Prostate gland (tissue), 2 donors: ENCODE measurements around the gene VEPH1. TPM values are rescaled to one million over a fixed set of nuclear protein-coding genes. Genes with fewer than 3 reads are reported as not detected.

ENCODE experiments used
- DNase-seq: peaks from one replicate; pipeline ENCODE4 v3.0.0-alpha.2; 2019; ENCODE audit warnings: low spot score
- H3K27ac ChIP-seq, 2 donors: fragments of 200-600 bp; sonication (generic); 2 replicates each; pipeline ENCODE4 v1.5.1; 2017 to 2019
- H3K27me3 ChIP-seq: fragments of 200-600 bp; sonication (generic); replicated peaks from 2 replicates; pipeline ENCODE4 v1.5.1; 2019; ENCODE audit not compliant: insufficient read depth
- H3K36me3 ChIP-seq, 2 donors: fragments of 200-600 bp; sonication (generic); 1 replicate in 1 of 2; 2 replicates in 1 of 2; pipeline versions ENCODE4 v1.5.1 to v1.8.1; 2017 to 2019
- H3K4me1 ChIP-seq: fragments of 200-600 bp; sonication (generic); replicated peaks from 2 replicates; pipeline ENCODE4 v1.5.1; 2019
- H3K4me3 ChIP-seq, 2 donors: fragments of 200-600 bp; sonication (generic); 2 replicates each; pipeline ENCODE4 v1.5.1; 2017 to 2019
- H3K9me3 ChIP-seq: fragments of 200-600 bp; sonication (generic); 2 replicates; pipeline ENCODE4 v1.5.1; 2017
- POLR2A ChIP-seq: fragments of 450-650 bp; IDR thresholded peaks from one replicate; pipeline ENCODE4 v1.6.1; 2016; ENCODE audit warnings: antibody characterized with exemption, mild to moderate bottlenecking
- POLR2AphosphoS5 ChIP-seq: sonication (generic); formaldehyde crosslinking; IDR thresholded peaks from one replicate; pipeline ENCODE4 v1.6.1; 2017; ENCODE audit warnings: antibody characterized with exemption
- WGBS: methylation state at CpG from one replicate; pipeline ENCODE4 v1.1.5; 2018; 5-methylcytosine and 5-hydroxymethylcytosine counted together
- intact Hi-C: fragments of 100-400 bp; cut with DNase I; formaldehyde crosslinking; loops from one replicate; pipeline ENCODE4 v1.14.2; 2022
- total RNA-seq, 2 donors: library from RNA; depleted of rRNA; stranded (reverse); fragments of >200 nt; gene quantifications; one replicate each; pipeline ENCODE4 v1.1.0, GENCODE V29; 2016
- TF ChIP-seq, protein P1 (sequence below), 4 experiments: fragments of 200-600 bp in 2 of 4; fragments of 450-650 bp in 2 of 4; sonication (generic) in 2 of 4; IDR thresholded peaks; 1 replicate in 3 of 4; 2 replicates in 1 of 4; pipeline ENCODE4 v1.5.1; 2016 to 2019; ENCODE audit warnings: antibody characterized with exemption in 4 of 4, mild to moderate bottlenecking in 2 of 4, moderate library complexity in 2 of 4

The VEPH1 gene
- total RNA-seq, 2 donors from 2014 or later = 1.4 to 3.4 TPM

GRCh38 chr3:157475921-157476414 is 27.2 kb downstream of the VEPH1 start:
- no peaks in the 10 kb centered on the region for H3K4me1 ChIP-seq
- WGBS = 58% methylated on average over 1 of the region's 1 CpG
- TF ChIP-seq, protein P1, sequence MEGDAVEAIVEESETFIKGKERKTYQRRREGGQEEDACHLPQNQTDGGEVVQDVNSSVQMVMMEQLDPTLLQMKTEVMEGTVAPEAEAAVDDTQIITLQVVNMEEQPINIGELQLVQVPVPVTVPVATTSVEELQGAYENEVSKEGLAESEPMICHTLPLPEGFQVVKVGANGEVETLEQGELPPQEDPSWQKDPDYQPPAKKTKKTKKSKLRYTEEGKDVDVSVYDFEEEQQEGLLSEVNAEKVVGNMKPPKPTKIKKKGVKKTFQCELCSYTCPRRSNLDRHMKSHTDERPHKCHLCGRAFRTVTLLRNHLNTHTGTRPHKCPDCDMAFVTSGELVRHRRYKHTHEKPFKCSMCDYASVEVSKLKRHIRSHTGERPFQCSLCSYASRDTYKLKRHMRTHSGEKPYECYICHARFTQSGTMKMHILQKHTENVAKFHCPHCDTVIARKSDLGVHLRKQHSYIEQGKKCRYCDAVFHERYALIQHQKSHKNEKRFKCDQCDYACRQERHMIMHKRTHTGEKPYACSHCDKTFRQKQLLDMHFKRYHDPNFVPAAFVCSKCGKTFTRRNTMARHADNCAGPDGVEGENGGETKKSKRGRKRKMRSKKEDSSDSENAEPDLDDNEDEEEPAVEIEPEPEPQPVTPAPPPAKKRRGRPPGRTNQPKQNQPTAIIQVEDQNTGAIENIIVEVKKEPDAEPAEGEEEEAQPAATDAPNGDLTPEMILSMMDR (IDR thresholded peaks at IDR 0.05) = no peak
- TF ChIP-seq POLR2AphosphoS5 = no peak
- no peak for TF ChIP-seq POLR2A
- H3K27ac ChIP-seq = no peak overlapping the region
- no peaks in the 10 kb centered on the region for H3K9me3 ChIP-seq
- DNase-seq = no peak
- no peak overlapping the region for H3K4me3 ChIP-seq
- intact Hi-C loops = no loop called here
- no peaks in the 10 kb centered on the region for H3K27me3 ChIP-seq
- H3K36me3 ChIP-seq = no peaks in the 10 kb centered on the region

GRCh38 chr3:157472648-157473047 is 30.6 kb downstream of the VEPH1 start:
- no peak for DNase-seq
- Histone ChIP-seq H3K9me3 (no peaks in the 10 kb centered on the region), H3K4me1 (no peaks in the 10 kb centered on the region), H3K27ac (no peak overlapping the region), H3K4me3 (no peak overlapping the region), H3K27me3 (no peaks in the 10 kb centered on the region), H3K36me3 (no peaks in the 10 kb centered on the region)
- intact Hi-C loops = no loop called here
- WGBS = 100% methylated on average over 1 of the region's 1 CpG
- TF ChIP-seq, protein P1 (IDR thresholded peaks at IDR 0.05) = no peak
- TF ChIP-seq POLR2A = no peak
- TF ChIP-seq POLR2AphosphoS5 = no peak

DNA sequence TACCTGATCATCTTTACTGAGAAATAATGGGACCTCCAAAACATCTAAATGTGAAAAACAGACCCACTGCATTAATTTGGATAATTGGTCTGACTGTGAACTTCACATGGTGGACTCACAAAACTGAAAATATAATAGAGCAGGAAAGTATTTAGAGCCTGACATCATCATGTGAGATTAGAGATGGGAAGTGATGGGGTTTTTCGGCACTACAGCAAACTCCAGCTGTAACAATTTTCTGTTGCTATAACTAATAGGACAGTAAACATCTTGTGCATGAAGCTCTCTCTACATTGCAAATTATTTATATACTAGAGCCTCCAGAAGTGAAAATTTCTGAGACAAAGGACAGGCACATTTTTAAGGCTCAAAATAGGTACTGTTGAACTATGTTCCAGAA is 32.2 kb downstream of the VEPH1 start:
- H3K9me3 ChIP-seq = no peaks in the 10 kb centered on the region
- WGBS = 77% methylated on average over 1 of the region's 1 CpG
- H3K4me3 ChIP-seq = no peak overlapping the region
- TF ChIP-seq POLR2AphosphoS5 = no peak
- TF ChIP-seq, protein P1 (IDR thresholded peaks at IDR 0.05) = no peak
- TF ChIP-seq POLR2A = no peak
- no peaks in the 10 kb centered on the region for H3K36me3 ChIP-seq
- no peaks in the 10 kb centered on the region for H3K4me1 ChIP-seq
- intact Hi-C loops = no loop called here
- no peaks in the 10 kb centered on the region for H3K27me3 ChIP-seq
- H3K27ac ChIP-seq = no peak overlapping the region
- no peak for DNase-seq

DNA sequence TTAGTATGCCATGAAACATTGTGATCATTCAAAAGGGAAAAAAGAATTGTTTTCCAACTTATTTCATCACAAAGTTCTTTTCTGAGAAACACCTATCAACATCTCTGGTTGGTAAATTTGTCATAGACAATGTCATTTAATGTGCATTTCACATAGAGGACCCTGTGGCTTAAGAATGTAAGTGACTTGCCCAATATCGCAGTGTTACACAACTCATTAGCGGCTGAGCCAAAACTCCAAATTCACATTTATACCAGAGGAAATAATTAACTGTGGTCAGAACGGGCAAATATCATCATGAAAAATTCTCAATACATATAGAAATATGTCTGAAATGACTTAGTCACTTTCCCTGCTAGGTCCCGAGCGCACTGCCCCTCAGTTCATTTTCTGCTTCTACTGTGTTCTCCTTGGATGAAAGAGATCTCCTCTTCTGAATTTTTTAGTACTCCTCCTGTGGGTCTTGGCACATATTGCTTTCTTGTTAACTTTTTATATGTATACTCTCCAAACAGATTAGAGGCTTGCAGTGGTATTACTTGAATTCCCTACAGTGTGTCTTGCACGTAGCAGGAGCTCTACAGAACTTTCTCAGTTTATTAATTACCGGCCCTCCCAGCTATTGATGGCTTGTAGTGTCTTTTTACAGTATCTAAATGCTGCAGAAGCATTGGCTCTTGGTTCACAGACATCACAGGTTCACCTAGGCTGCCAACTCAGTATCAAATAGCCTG is 33.5 kb downstream of the VEPH1 start:
- intact Hi-C loops = no loop called here
- peak; percentile 4 for DNase-seq
- TF ChIP-seq, protein P1 (IDR thresholded peaks at IDR 0.05) = peak in 1 of 4 experiments; percentile 7
- peak; percentile 44 for TF ChIP-seq POLR2AphosphoS5
- no peak for TF ChIP-seq POLR2A

DNA sequence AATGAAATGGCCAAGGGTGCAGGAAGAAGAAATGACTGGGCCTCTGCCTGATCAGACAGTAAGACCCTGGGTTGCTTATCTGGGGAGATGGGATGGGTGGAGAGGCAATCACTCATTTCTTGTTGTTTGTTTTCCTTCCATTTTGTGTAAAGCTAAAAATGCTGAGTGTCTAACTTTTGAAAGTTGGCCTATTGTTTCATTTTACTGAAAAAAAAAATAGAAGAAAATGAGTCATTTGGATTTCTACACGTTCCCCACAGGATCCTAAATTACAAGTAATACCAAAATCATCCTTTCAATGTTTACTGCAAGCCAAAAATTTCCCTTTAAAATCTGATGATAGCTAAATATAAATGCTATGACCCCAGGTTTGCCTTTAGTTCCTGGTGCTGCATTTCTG is 36.0 kb downstream of the VEPH1 start:
- H3K4me1 ChIP-seq = no peaks in the 10 kb centered on the region
- 56% methylated on average over 1 of the region's 1 CpG for WGBS
- H3K4me3 ChIP-seq = no peak overlapping the region
- intact Hi-C loops = no loop called here
- no peaks in the 10 kb centered on the region for H3K9me3 ChIP-seq
- no peaks in the 10 kb centered on the region for H3K36me3 ChIP-seq
- no peak overlapping the region for H3K27ac ChIP-seq
- no peak for TF ChIP-seq POLR2AphosphoS5
- no peak for TF ChIP-seq POLR2A
- TF ChIP-seq, protein P1 (IDR thresholded peaks at IDR 0.05) = no peak
- DNase-seq = no peak
- no peaks in the 10 kb centered on the region for H3K27me3 ChIP-seq

More for the DNA sequence above, 33.5 kb downstream of the VEPH1 start:
- no peaks in the 10 kb centered on the region for H3K27me3 ChIP-seq
- no peaks in the 10 kb centered on the region for H3K9me3 ChIP-seq
- no peaks in the 10 kb centered on the region for H3K36me3 ChIP-seq
- 48% methylated on average over 7 of the region's 7 CpGs for WGBS
- no peak overlapping the region for H3K27ac ChIP-seq
- no peaks in the 10 kb centered on the region for H3K4me1 ChIP-seq
- H3K4me3 ChIP-seq = no peak overlapping the region
